Esophagus squamous epithelium (tissue), 5 donors: ENCODE results near the gene FEZ2. TPM values are rescaled to one million over a fixed set of nuclear protein-coding genes. Genes with fewer than 3 reads are reported as not detected.

Source experiments
- DNase-seq: peaks from one replicate; lab custom pipeline; 2025; lab: John Stamatoyannopoulos, UW
- H3K27ac ChIP-seq, 4 donors: fragments of 200-600 bp; sonication (generic); one replicate each; pipeline ENCODE4 v1.5.1; 2016 to 2019; ENCODE audit warnings: mild to moderate bottlenecking in 1 of 4
- H3K27me3 ChIP-seq, 4 donors: fragments of 200-600 bp; sonication (generic); 1 replicate in 3 of 4; 2 replicates in 1 of 4; pipeline versions ENCODE4 v1.5.1 to v1.6.0; 2017 to 2021; ENCODE audit warnings: antibody characterized with exemption in 1 of 4
- H3K36me3 ChIP-seq, 3 donors: fragments of 200-600 bp; sonication (generic); one replicate each; pipeline ENCODE4 v1.5.1; 2016 to 2019
- H3K4me1 ChIP-seq, 3 donors: fragments of 200-600 bp; sonication (generic); one replicate each; pipeline ENCODE4 v1.5.1; 2017 to 2019
- H3K4me3 ChIP-seq, 4 donors: fragments of 200-600 bp; sonication (generic); 1 replicate in 3 of 4; 2 replicates in 1 of 4; pipeline ENCODE4 v1.5.1; 2016 to 2019; ENCODE audit warnings: mild to moderate bottlenecking in 2 of 4, moderate library complexity in 1 of 4
- H3K9me3 ChIP-seq, 3 donors: fragments of 200-600 bp; sonication (generic); one replicate each; pipeline ENCODE4 v1.5.1; 2016 to 2019
- POLR2A ChIP-seq, 4 donors: fragments of 450-650 bp; IDR thresholded peaks; one replicate each; pipeline ENCODE4 v1.6.1; 2017; ENCODE audit warnings: antibody characterized with exemption in 4 of 4, mild to moderate bottlenecking in 4 of 4, moderate library complexity in 3 of 4
- WGBS, 2 donors: methylation state at CpG; one replicate each; pipeline ENCODE4 v1.1.5; 2018; 5-methylcytosine and 5-hydroxymethylcytosine counted together
- intact Hi-C: fragments of 100-400 bp; cut with DNase I; formaldehyde crosslinking; loops from one replicate; pipeline ENCODE4 v1.15.0; 2022
- total RNA-seq, 4 donors: library from RNA; depleted of rRNA; stranded (reverse); fragments of >200 nt; gene quantifications; one replicate each; pipeline ENCODE4 v1.1.0, GENCODE V29; 2016
- TF ChIP-seq, protein P1 (sequence below), 6 experiments: fragments of 450-650 bp in 4 of 6; fragments of 200-600 bp in 2 of 6; sonication (generic) in 2 of 6; IDR thresholded peaks; one replicate each; pipeline ENCODE4 v1.5.1; 2016 to 2019; ENCODE audit warnings: antibody characterized with exemption in 6 of 6, mild to moderate bottlenecking in 4 of 6, moderate library complexity in 4 of 6
- donor health status: DM: yes; HTN: yes; CAD: no.

The FEZ2 gene
- total RNA-seq, 4 donors from 2014 or later: 9.2 to 34.9 (median 26.4) TPM

DNA sequence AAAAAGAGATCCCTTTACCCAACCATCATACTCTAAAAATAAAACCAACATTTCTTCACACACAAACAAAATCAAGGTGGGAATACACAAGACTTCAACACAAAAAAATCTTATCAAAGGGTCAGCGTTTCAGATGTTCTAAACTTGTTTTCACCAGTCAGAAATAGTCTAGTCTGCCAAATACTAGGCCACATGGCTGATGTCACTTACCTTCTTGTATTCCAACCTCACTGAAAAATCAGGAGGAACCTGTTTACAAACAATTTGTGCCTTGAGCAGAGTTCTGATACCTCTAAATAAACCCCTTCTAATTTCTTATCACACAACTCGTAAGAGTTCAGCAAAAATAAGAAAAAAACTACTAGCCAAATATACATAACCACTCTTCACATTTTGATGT lies 20.1 kb downstream of the FEZ2 start:
- no peak for TF ChIP-seq POLR2A (IDR thresholded peaks at IDR 0.05)
- TF ChIP-seq, protein P1, sequence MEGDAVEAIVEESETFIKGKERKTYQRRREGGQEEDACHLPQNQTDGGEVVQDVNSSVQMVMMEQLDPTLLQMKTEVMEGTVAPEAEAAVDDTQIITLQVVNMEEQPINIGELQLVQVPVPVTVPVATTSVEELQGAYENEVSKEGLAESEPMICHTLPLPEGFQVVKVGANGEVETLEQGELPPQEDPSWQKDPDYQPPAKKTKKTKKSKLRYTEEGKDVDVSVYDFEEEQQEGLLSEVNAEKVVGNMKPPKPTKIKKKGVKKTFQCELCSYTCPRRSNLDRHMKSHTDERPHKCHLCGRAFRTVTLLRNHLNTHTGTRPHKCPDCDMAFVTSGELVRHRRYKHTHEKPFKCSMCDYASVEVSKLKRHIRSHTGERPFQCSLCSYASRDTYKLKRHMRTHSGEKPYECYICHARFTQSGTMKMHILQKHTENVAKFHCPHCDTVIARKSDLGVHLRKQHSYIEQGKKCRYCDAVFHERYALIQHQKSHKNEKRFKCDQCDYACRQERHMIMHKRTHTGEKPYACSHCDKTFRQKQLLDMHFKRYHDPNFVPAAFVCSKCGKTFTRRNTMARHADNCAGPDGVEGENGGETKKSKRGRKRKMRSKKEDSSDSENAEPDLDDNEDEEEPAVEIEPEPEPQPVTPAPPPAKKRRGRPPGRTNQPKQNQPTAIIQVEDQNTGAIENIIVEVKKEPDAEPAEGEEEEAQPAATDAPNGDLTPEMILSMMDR (IDR thresholded peaks at IDR 0.05): no peak
- Histone ChIP-seq H3K27me3 (peaks cover 0 to 6% (median 0%) of the 10 kb centered on the region in 4 donors), H3K27ac (no peak overlapping the region), H3K4me3 (no peak overlapping the region), H3K9me3 (no peaks in the 10 kb centered on the region), H3K4me1 (peaks cover 0 to 37% (median 14%) of the 10 kb centered on the region in 3 donors), H3K36me3 (peaks cover 4 to 84% (median 13%) of the 10 kb centered on the region in 3 donors)
- 85 to 87% methylated on average over 2 of the region's 2 CpGs for WGBS, 2 donors
- DNase-seq: no peak
- intact Hi-C loops: no loop called here

DNA sequence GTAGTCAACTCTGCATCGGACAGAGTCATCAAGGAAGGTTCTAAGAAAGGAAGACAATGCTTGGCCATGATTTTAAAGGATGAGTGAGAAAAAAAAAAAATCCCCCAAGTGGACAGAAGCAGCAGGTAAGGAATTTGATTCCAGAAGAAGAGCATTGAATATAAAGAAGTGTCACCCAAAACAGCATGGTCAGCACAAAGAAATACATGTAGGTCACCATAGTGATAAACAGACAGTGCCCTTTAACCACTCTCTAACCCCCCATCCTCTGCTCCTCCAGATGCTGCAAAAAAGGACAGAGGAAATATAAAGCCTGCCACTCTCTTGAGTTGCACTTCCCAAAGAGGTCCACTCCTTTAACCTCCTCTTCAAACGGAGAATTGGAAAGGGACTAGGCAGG lies 23.4 kb downstream of the FEZ2 start:
- Histone ChIP-seq H3K36me3 (peaks cover 0 to 75% (median 1%) of the 10 kb centered on the region in 3 donors), H3K27me3 (peaks cover 0 to 6% (median 0%) of the 10 kb centered on the region in 4 donors), H3K9me3 (no peaks in the 10 kb centered on the region), H3K4me3 (no peak overlapping the region), H3K4me1 (peaks cover 0 to 36% (median 14%) of the 10 kb centered on the region in 3 donors), H3K27ac (no peak overlapping the region)
- 91 to 92% methylated on average over 2 of the region's 2 CpGs for WGBS, 2 donors
- no peak for DNase-seq
- TF ChIP-seq, protein P1 (IDR thresholded peaks at IDR 0.05): no peak
- no peak for TF ChIP-seq POLR2A (IDR thresholded peaks at IDR 0.05)
- intact Hi-C loops: no loop called here

DNA sequence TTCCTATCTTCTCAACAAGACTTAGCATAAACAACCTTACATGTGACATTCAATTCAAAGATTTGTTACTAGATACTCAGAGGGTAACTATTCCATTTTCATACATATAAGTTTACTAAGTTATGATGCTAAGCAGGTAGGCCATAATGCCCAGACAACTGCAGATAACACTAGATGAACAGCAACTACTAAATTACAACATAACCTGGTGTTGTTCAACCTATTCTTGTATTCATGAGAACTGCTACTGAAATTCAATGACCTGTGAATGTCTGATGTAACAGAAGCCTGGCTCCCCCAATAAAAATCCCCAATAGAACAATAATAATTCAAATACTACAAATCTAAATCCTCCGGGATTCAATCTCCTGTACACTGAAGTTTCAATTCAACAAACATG lies 24.8 kb downstream of the FEZ2 start:
- H3K27ac ChIP-seq: no peak overlapping the region
- TF ChIP-seq, protein P1 (IDR thresholded peaks at IDR 0.05): no peak
- no peak for TF ChIP-seq POLR2A (IDR thresholded peaks at IDR 0.05)
- H3K36me3 ChIP-seq: peaks cover 0 to 71% (median 0%) of the 10 kb centered on the region in 3 donors
- intact Hi-C loops: no loop called here
- no peaks in the 10 kb centered on the region for H3K9me3 ChIP-seq
- H3K4me1 ChIP-seq: peaks cover 0 to 32% (median 11%) of the 10 kb centered on the region in 3 donors
- WGBS, 2 donors: 85 to 90% methylated on average over 1 of the region's 1 CpG
- peaks cover 0 to 6% (median 0%) of the 10 kb centered on the region in 4 donors for H3K27me3 ChIP-seq
- DNase-seq: no peak
- no peak overlapping the region for H3K4me3 ChIP-seq

DNA sequence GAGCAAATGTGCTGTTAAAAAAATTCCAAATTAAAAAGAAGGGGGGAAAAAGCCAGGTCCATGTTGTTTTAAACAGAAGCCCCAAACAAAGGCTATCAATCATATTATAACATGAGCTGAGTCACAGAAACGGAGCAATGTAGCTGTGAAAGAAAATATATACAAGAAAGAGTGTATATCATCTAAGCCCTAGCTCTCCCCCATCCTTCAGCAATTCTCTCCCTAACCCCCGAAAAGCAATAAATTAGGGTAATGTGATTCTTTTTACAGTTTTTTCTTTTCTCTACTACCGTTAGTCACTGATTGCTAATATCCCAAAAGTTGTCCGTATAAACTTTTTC lies 25.3 kb downstream of the FEZ2 start:
- no peak overlapping the region for H3K27ac ChIP-seq
- H3K4me1 ChIP-seq: peaks cover 0 to 28% (median 11%) of the 10 kb centered on the region in 3 donors
- intact Hi-C loops: no loop called here
- H3K36me3 ChIP-seq: peaks cover 0 to 69% (median 0%) of the 10 kb centered on the region in 3 donors
- H3K27me3 ChIP-seq: peaks cover 0 to 6% (median 0%) of the 10 kb centered on the region in 4 donors
- H3K4me3 ChIP-seq: no peak overlapping the region
- DNase-seq: no peak
- no peaks in the 10 kb centered on the region for H3K9me3 ChIP-seq
- no peak for TF ChIP-seq POLR2A (IDR thresholded peaks at IDR 0.05)
- TF ChIP-seq, protein P1 (IDR thresholded peaks at IDR 0.05): no peak
- 65 to 72% methylated on average over 4 of the region's 4 CpGs for WGBS, 2 donors

DNA sequence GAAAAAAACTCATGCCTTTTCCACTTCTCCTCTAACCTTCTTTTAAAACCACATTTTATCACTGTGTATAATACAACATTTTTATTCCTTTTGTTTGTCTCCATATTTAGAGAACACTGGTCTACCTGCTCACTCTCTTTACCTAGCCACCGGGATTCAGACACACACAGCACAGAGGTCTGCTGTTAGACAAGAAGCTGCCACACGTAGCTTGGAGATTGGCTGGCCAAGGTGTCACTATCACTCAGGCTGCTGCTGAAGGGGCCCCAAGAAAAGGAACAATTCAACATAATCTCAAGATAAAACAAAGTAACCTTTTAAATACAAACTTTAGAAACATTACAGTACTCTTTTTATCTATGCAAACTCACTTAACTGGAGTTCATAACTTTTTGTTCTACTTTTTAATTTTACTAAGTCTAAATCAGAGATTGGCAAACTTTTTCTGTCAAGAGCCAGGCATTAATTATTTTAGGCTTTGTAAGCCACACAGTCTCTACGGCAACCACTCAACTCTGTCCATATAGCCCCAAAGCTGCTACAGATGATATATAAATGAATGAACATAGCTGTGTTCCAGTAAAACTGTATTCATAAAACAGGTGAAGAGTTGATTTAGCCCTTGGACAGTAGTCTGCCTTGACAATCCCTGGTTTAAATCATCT lies 25.8 kb downstream of the FEZ2 start:
- WGBS, 2 donors: 71 to 81% methylated on average over 3 of the region's 3 CpGs
- no peak overlapping the region for H3K27ac ChIP-seq
- H3K9me3 ChIP-seq: no peaks in the 10 kb centered on the region
- H3K4me1 ChIP-seq: peaks cover 0 to 23% (median 7%) of the 10 kb centered on the region in 3 donors
- peaks cover 0 to 69% (median 0%) of the 10 kb centered on the region in 3 donors for H3K36me3 ChIP-seq
- H3K27me3 ChIP-seq: peaks cover 0 to 6% (median 0%) of the 10 kb centered on the region in 4 donors
- no peak for TF ChIP-seq POLR2A (IDR thresholded peaks at IDR 0.05)
- TF ChIP-seq, protein P1 (IDR thresholded peaks at IDR 0.05): no peak
- intact Hi-C loops: no loop called here
- DNase-seq: no peak
- H3K4me3 ChIP-seq: no peak overlapping the region
